Natural killer cell (primary cell): ENCODE data around the gene NCBP1. TPM values are rescaled to one million over a fixed set of nuclear protein-coding genes. Genes with fewer than 3 reads are reported as not detected.
A peak's percentile ranks its signal among the peaks of the same experiment; 100 is the strongest.

Experiments used
- ATAC-seq, 3 donors: fragments of 150-1000 bp in 2 of 3; fragments of 200-7000 bp in 1 of 3; cut with Tn5 transposase; 1 replicate in 1 of 3; 2 replicates in 2 of 3; pipeline ENCODE4 v1.10.0; 2021; ENCODE audit warnings: mild to moderate bottlenecking in 2 of 3, moderate library complexity in 2 of 3
- DNase-seq, 2 donors: peaks; one replicate each; pipeline versions ENCODE4 v3.0.0 to v3.0.0-alpha.2; 2013 to 2021; ENCODE audit warnings: mixed read lengths in 1 of 2
- H3K27ac ChIP-seq: one replicate; pipeline ENCODE4 v1.5.1; 2013; ENCODE audit warnings: mild to moderate bottlenecking, low read length
- H3K27me3 ChIP-seq: one replicate; pipeline ENCODE4 v1.6.1; 2013; ENCODE audit warnings: low read length; ENCODE audit not compliant: control insufficient read depth, insufficient read depth
- H3K36me3 ChIP-seq: one replicate; pipeline ENCODE4 v1.6.1; 2013; ENCODE audit warnings: low read length; ENCODE audit not compliant: control insufficient read depth, insufficient read depth
- H3K4me1 ChIP-seq: one replicate; pipeline ENCODE4 v1.6.1; 2013; ENCODE audit warnings: low read length; ENCODE audit not compliant: control insufficient read depth, insufficient read depth
- H3K4me3 ChIP-seq: one replicate; pipeline ENCODE4 v1.5.1; 2013; ENCODE audit warnings: low read length
- H3K9me3 ChIP-seq: one replicate; pipeline ENCODE4 v1.6.1; 2013; ENCODE audit warnings: low read length; ENCODE audit not compliant: control insufficient read depth, insufficient read depth
- H3K27ac Mint-ChIP-seq, 2 donors: one replicate each; pipeline ENCODE4 v1.8.0; 2022; ENCODE audit warnings: mild to moderate bottlenecking in 2 of 2, mixed read lengths in 2 of 2, moderate library complexity in 1 of 2
- H3K27me3 Mint-ChIP-seq, 2 donors: one replicate each; pipeline ENCODE4 v1.8.0; 2022; ENCODE audit warnings: low read depth in 2 of 2, mixed read lengths in 2 of 2
- H3K36me3 Mint-ChIP-seq: one replicate; pipeline ENCODE4 v1.8.0; 2022; ENCODE audit warnings: mixed read lengths
- H3K4me1 Mint-ChIP-seq, 2 donors: one replicate each; pipeline ENCODE4 v1.8.0; 2022; ENCODE audit warnings: mixed read lengths in 2 of 2
- H3K4me3 Mint-ChIP-seq: one replicate; pipeline ENCODE4 v1.8.0; 2022; ENCODE audit warnings: mild to moderate bottlenecking, moderate library complexity, mixed read lengths
- H3K9me3 Mint-ChIP-seq, 2 donors: one replicate each; pipeline ENCODE4 v1.8.0; 2022; ENCODE audit warnings: mixed read lengths in 2 of 2
- whole genome bisulfite sequencing: methylation state at CpG from one replicate; pipeline ENCODE4 v1.1.7; 2013; ENCODE audit warnings: missing lambda C conversion rate; ENCODE audit not compliant: insufficient coverage; 5-methylcytosine and 5-hydroxymethylcytosine counted together
- intact Hi-C: fragments of 100-400 bp; cut with micrococcal nuclease; formaldehyde crosslinking; loops from one replicate; pipeline ENCODE4 v1.14.2; 2022
- total RNA-seq, 4 donors: library from RNA; stranded (reverse); fragments of 120-200 nt in 1 of 4; gene quantifications; one replicate each; pipeline versions ENCODE4 v1.2.3 to v1.2.4, GENCODE V29; 2013 to 2022
- TF ChIP-seq, protein P1 (sequence below): fragments of 200-600 bp; IDR thresholded peaks from one replicate; pipeline ENCODE4 v1.8.0; 2022; ENCODE audit warnings: antibody characterized with exemption

The NCBP1 gene
- total RNA-seq, 3 donors from 2014 or later (not counting 1 experiment from before 2014, with no cell fraction given), result 39.3 to 55.2 (median 51.2) TPM

GRCh38 chr9:97658707-97659106 is 25.1 kb downstream of the NCBP1 start:
- 86% methylated on average over 1 of the region's 1 CpG for WGBS
- no peak for ATAC-seq
- H3K9me3 Mint-ChIP-seq, result no peaks in the 10 kb centered on the region
- TF ChIP-seq, protein P1, sequence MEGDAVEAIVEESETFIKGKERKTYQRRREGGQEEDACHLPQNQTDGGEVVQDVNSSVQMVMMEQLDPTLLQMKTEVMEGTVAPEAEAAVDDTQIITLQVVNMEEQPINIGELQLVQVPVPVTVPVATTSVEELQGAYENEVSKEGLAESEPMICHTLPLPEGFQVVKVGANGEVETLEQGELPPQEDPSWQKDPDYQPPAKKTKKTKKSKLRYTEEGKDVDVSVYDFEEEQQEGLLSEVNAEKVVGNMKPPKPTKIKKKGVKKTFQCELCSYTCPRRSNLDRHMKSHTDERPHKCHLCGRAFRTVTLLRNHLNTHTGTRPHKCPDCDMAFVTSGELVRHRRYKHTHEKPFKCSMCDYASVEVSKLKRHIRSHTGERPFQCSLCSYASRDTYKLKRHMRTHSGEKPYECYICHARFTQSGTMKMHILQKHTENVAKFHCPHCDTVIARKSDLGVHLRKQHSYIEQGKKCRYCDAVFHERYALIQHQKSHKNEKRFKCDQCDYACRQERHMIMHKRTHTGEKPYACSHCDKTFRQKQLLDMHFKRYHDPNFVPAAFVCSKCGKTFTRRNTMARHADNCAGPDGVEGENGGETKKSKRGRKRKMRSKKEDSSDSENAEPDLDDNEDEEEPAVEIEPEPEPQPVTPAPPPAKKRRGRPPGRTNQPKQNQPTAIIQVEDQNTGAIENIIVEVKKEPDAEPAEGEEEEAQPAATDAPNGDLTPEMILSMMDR, result no peak
- H3K27me3 Mint-ChIP-seq, result no peaks in the 10 kb centered on the region
- Histone ChIP-seq H3K27me3 (no peaks in the 10 kb centered on the region), H3K27ac (no peak overlapping the region), H3K4me1 (no peaks in the 10 kb centered on the region), H3K36me3 (peaks cover 87% of the 10 kb centered on the region), H3K9me3 (no peaks in the 10 kb centered on the region), H3K4me3 (no peak overlapping the region)
- intact Hi-C loops, result no loop called here
- H3K4me1 Mint-ChIP-seq, result peaks cover 0 to 14% of the 10 kb centered on the region in 2 donors
- H3K4me3 Mint-ChIP-seq, result no peak overlapping the region
- peaks cover 35% of the 10 kb centered on the region for H3K36me3 Mint-ChIP-seq
- peak overlapping the region in 1 of 2 donors; percentile 69 for H3K27ac Mint-ChIP-seq
- DNase-seq, result no peak

- no peaks in the 10 kb centered on the region for H3K27me3 Mint-ChIP-seq
- H3K36me3 Mint-ChIP-seq, result peaks cover 42% of the 10 kb centered on the region
- no peak overlapping the region for H3K4me3 Mint-ChIP-seq
- H3K9me3 Mint-ChIP-seq, result no peaks in the 10 kb centered on the region
- H3K36me3 ChIP-seq, result peaks cover 88% of the 10 kb centered on the region
- 90% methylated on average over 2 of the region's 3 CpGs for WGBS
- H3K27ac ChIP-seq, result no peak overlapping the region
- H3K4me3 ChIP-seq, result no peak overlapping the region
- ATAC-seq, result no peak
- H3K4me1 ChIP-seq, result no peaks in the 10 kb centered on the region
- DNase-seq, result no peak
- peak overlapping the region; percentile 14 to 23 for H3K27ac Mint-ChIP-seq
- no peaks in the 10 kb centered on the region for H3K9me3 ChIP-seq
- TF ChIP-seq, protein P1, result no peak
- H3K4me1 Mint-ChIP-seq, result peaks cover 0 to 14% of the 10 kb centered on the region in 2 donors
- intact Hi-C loops, result no loop called here
- no peaks in the 10 kb centered on the region for H3K27me3 ChIP-seq
Measured at GRCh38 chr9:97659771-97660170, 26.1 kb downstream of the NCBP1 start.

GRCh38 chr9:97660340-97660739 is 26.7 kb downstream of the NCBP1 start:
- Histone ChIP-seq H3K27me3 (no peaks in the 10 kb centered on the region), H3K4me3 (no peak overlapping the region), H3K36me3 (peaks cover 91% of the 10 kb centered on the region), H3K27ac (no peak overlapping the region), H3K4me1 (no peaks in the 10 kb centered on the region), H3K9me3 (no peaks in the 10 kb centered on the region)
- no peak for DNase-seq
- no peak for ATAC-seq
- no peaks in the 10 kb centered on the region for H3K9me3 Mint-ChIP-seq
- TF ChIP-seq, protein P1, result no peak
- peaks cover 44% of the 10 kb centered on the region for H3K36me3 Mint-ChIP-seq
- H3K27ac Mint-ChIP-seq, result peak overlapping the region; percentile 14 to 44
- H3K4me3 Mint-ChIP-seq, result no peak overlapping the region
- intact Hi-C loops, result no loop called here
- peaks cover 0 to 14% of the 10 kb centered on the region in 2 donors for H3K4me1 Mint-ChIP-seq
- H3K27me3 Mint-ChIP-seq, result no peaks in the 10 kb centered on the region
- 50% methylated on average over 5 of the region's 5 CpGs for WGBS

GRCh38 chr9:97660847-97661246 is 27.2 kb downstream of the NCBP1 start:
- H3K4me1 Mint-ChIP-seq, result peaks cover 0 to 14% of the 10 kb centered on the region in 2 donors
- 93% methylated on average over 2 of the region's 2 CpGs for WGBS
- H3K27ac ChIP-seq, result no peak overlapping the region
- H3K27me3 Mint-ChIP-seq, result no peaks in the 10 kb centered on the region
- H3K36me3 ChIP-seq, result peaks cover 90% of the 10 kb centered on the region
- intact Hi-C loops, result no loop called here
- H3K27me3 ChIP-seq, result no peaks in the 10 kb centered on the region
- ATAC-seq (no peak), DNase-seq (no peak)
- H3K4me3 Mint-ChIP-seq, result no peak overlapping the region
- H3K9me3 Mint-ChIP-seq, result no peaks in the 10 kb centered on the region
- no peak overlapping the region for H3K4me3 ChIP-seq
- no peaks in the 10 kb centered on the region for H3K9me3 ChIP-seq
- H3K27ac Mint-ChIP-seq, result peak overlapping the region; percentile 26 to 44
- H3K4me1 ChIP-seq, result no peaks in the 10 kb centered on the region
- TF ChIP-seq, protein P1, result no peak
- peaks cover 39% of the 10 kb centered on the region for H3K36me3 Mint-ChIP-seq
